ENCODE results near the gene TM7SF2. TPM values are rescaled to one million over a fixed set of nuclear protein-coding genes. Genes with fewer than 3 reads are reported as not detected.

The TM7SF2 gene
- total RNA-seq, 6 experiments from 2014 or later = 25.6 to 112 (median 37.8) TPM

GRCh38 chr11:65156926-65157325 is 45.3 kb downstream of the TM7SF2 start:
- intact Hi-C loops (cut with DNase I) = no loop called here
- WGBS (ENCODE audit: insufficient coverage, low coverage, low lambda C conversion rate, missing lambda C conversion rate) = 93% methylated on average over 2 of the region's 3 CpGs
- Histone ChIP-seq H3K27me3 (no peaks in the 10 kb centered on the region), H3K4me1 (peaks cover 0 to 1% (median under 1%) of the 10 kb centered on the region in 4 donors), H3K36me3 (no peaks in the 10 kb centered on the region), H3K9me3 (no peaks in the 10 kb centered on the region), H3K4me3 (no peak overlapping the region), H3K27ac (no peak overlapping the region)
- no peak for ATAC-seq
- TF ChIP-seq, protein P1, sequence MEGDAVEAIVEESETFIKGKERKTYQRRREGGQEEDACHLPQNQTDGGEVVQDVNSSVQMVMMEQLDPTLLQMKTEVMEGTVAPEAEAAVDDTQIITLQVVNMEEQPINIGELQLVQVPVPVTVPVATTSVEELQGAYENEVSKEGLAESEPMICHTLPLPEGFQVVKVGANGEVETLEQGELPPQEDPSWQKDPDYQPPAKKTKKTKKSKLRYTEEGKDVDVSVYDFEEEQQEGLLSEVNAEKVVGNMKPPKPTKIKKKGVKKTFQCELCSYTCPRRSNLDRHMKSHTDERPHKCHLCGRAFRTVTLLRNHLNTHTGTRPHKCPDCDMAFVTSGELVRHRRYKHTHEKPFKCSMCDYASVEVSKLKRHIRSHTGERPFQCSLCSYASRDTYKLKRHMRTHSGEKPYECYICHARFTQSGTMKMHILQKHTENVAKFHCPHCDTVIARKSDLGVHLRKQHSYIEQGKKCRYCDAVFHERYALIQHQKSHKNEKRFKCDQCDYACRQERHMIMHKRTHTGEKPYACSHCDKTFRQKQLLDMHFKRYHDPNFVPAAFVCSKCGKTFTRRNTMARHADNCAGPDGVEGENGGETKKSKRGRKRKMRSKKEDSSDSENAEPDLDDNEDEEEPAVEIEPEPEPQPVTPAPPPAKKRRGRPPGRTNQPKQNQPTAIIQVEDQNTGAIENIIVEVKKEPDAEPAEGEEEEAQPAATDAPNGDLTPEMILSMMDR (IDR thresholded peaks at IDR 0.05) = no peak
- TF ChIP-seq POLR2A (IDR thresholded peaks at IDR 0.05) = no peak
- DNase-seq = peak in 1 of 3 donors; percentile 13

- no peaks in the 10 kb centered on the region for H3K4me1 ChIP-seq
Measured at GRCh38 chr11:65157336-65157735, 45.7 kb downstream of the TM7SF2 start.

GRCh38 chr11:65159012-65159411 is 47.3 kb downstream of the TM7SF2 start:
- Histone ChIP-seq H3K4me1 (peaks cover 0 to 7% (median 3%) of the 10 kb centered on the region in 4 donors), H3K9me3 (no peaks in the 10 kb centered on the region), H3K4me3 (no peak overlapping the region), H3K27me3 (no peaks in the 10 kb centered on the region), H3K27ac (no peak overlapping the region), H3K36me3 (no peaks in the 10 kb centered on the region)
- 70% methylated on average over 5 of the region's 5 CpGs for WGBS (ENCODE audit: insufficient coverage, low coverage, low lambda C conversion rate, missing lambda C conversion rate)
- ATAC-seq (no peak), DNase-seq (no peak)
- intact Hi-C loops (cut with DNase I) = no loop called here
- TF ChIP-seq POLR2A (IDR thresholded peaks at IDR 0.05) = no peak

More at GRCh38 chr11:65157336-65157735, 45.7 kb downstream of the TM7SF2 start:
- ATAC-seq (no peak), DNase-seq (no peak)
- Histone ChIP-seq H3K9me3 (no peaks in the 10 kb centered on the region), H3K27me3 (no peaks in the 10 kb centered on the region), H3K27ac (no peak overlapping the region), H3K36me3 (no peaks in the 10 kb centered on the region), H3K4me3 (no peak overlapping the region)
- 60% methylated on average over 1 of the region's 3 CpGs for WGBS (ENCODE audit: insufficient coverage, low coverage, low lambda C conversion rate, missing lambda C conversion rate)
- TF ChIP-seq, protein P1 (IDR thresholded peaks at IDR 0.05) = no peak
- TF ChIP-seq POLR2A (IDR thresholded peaks at IDR 0.05) = no peak
- intact Hi-C loops (cut with DNase I) = no loop called here

DNA sequence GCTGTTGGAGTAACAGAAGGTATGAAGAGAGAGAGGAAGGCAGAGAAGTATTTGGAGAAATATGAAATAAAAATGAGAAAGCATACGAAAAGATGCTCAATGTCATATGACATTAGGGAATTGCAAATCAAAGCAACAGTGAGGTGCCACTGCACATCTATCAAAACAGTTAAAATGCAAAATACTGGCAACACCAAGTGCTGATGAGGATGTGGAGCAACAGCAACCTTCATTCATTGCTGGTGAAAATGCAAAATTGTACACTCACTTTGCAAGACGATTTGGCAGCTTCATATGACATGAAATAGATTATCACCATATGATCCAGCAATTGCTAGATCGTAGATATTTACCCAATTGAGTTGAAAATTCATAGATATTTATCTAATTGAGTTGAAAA is 49.0 kb downstream of the TM7SF2 start:
- TF ChIP-seq POLR2A (IDR thresholded peaks at IDR 0.05) = no peak
- TF ChIP-seq, protein P1 (IDR thresholded peaks at IDR 0.05) = no peak
- no peak for ATAC-seq

DNA sequence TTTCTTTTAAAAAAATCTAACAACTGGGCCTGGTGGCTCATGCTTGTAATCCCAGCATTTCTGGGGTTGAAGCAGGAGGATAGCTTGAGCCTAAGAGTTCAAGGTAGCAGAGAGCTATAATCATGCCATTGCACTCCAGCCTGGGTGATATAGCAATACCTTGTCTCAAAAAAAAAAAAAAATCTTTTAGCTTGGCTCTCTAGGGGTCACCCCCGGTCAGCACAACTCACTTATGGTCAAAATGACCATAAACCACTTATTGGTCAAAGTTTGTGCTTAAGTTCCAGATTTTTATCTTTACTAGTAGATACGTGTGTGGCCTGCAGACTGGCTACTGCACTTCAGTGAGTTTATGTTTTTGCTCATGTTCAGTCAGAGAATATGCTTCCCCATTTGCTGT is 52.0 kb downstream of the TM7SF2 start:
- 10% methylated on average over 2 of the region's 2 CpGs for WGBS (ENCODE audit: insufficient coverage, low coverage, low lambda C conversion rate, missing lambda C conversion rate)
- peaks cover 0 to 22% (median 6%) of the 10 kb centered on the region in 4 donors for H3K4me1 ChIP-seq
- ATAC-seq (peak in 1 of 4 donors; percentile 2), DNase-seq (peak in 1 of 3 donors; percentile 19)
- no peaks in the 10 kb centered on the region for H3K36me3 ChIP-seq
- no peak overlapping the region for H3K27ac ChIP-seq
- H3K4me3 ChIP-seq = no peak overlapping the region
- no peaks in the 10 kb centered on the region for H3K9me3 ChIP-seq
- H3K27me3 ChIP-seq = no peaks in the 10 kb centered on the region
- intact Hi-C loops (cut with DNase I) = no loop called here
- no peak for TF ChIP-seq POLR2A (IDR thresholded peaks at IDR 0.05)
- TF ChIP-seq, protein P1 (IDR thresholded peaks at IDR 0.05) = no peak

More for the DNA sequence above, 49.0 kb downstream of the TM7SF2 start:
- 65% methylated on average over 3 of the region's 3 CpGs for WGBS (ENCODE audit: insufficient coverage, low coverage, low lambda C conversion rate, missing lambda C conversion rate)
- intact Hi-C loops (cut with DNase I) = no loop called here
- DNase-seq = no peak
- H3K36me3 ChIP-seq = no peaks in the 10 kb centered on the region
- H3K9me3 ChIP-seq = no peaks in the 10 kb centered on the region
- peaks cover 0 to 17% (median 4%) of the 10 kb centered on the region in 4 donors for H3K4me1 ChIP-seq
- H3K27me3 ChIP-seq = no peaks in the 10 kb centered on the region
- H3K4me3 ChIP-seq = no peak overlapping the region
- H3K27ac ChIP-seq = no peak overlapping the region

Small RNA genes lying within 50 kb of the gene (microRNA-seq; reads per million reads assigned to microRNA genes)
- 0 to 0.58 reads per million in 2 donors for gene MIR6751

Small RNA genes lying within 50 kb of the gene (small RNA-seq; reads per million reads assigned to genes)
- gene HIGD1AP10 = 0 reads per million in 2 experiments
- 0 reads per million in 2 experiments for gene PDCL2P2
- gene RNU2-23P = 0.39 reads per million in 2 experiments

Other genes with a start within 250 kb of the TM7SF2 start
- 10 to 100 TPM; 18.8 to 36.1 (median 26.3) TPM for gene EHD1, start 233.3 kb upstream of the TM7SF2 start, total RNA-seq
- 10 to 100 TPM; 26.4 to 42.9 (median 32.2) TPM for gene ATG2A, start 194.7 kb upstream of the TM7SF2 start, total RNA-seq
- 10 to 100 TPM in 1 of 6 experiments, 1 to 10 TPM in 5; 6.8 to 12.6 (median 8.9) TPM for gene PPP2R5B, start 187.2 kb upstream of the TM7SF2 start, total RNA-seq
- gene GPHA2, start 176.0 kb upstream of the TM7SF2 start, total RNA-seq = under 1 TPM in 1 of 6 experiments, not detected in 5; 0.46 TPM
- under 1 TPM in 2 of 6 experiments, not detected in 4; 0.33 to 0.86 TPM for gene MAJIN, start 139.8 kb upstream of the TM7SF2 start, total RNA-seq
- 1 to 10 TPM; 1.9 to 2.5 (median 2.3) TPM for gene BATF2, start 114.9 kb upstream of the TM7SF2 start, total RNA-seq
- 10 to 100 TPM in 3 of 6 experiments, 1 to 10 TPM in 3; 7.3 to 26.2 (median 10.0) TPM for gene ARL2, start 97.7 kb upstream of the TM7SF2 start, total RNA-seq
- gene SNX15, start 84.4 kb upstream of the TM7SF2 start, total RNA-seq = 10 to 100 TPM in 1 of 6 experiments, 1 to 10 TPM in 5; 6.4 to 10.3 (median 8.7) TPM
- gene SAC3D1, start 70.7 kb upstream of the TM7SF2 start, total RNA-seq = 10 to 100 TPM in 2 of 6 experiments, 1 to 10 TPM in 4; 4.2 to 13.8 (median 5.8) TPM
- 1 to 10 TPM in 5 of 6 experiments, under 1 TPM in 1; 0.83 to 3.5 (median 1.4) TPM for gene NAALADL1, start 53.3 kb upstream of the TM7SF2 start, total RNA-seq
- 1 to 10 TPM in 3 of 6 experiments, under 1 TPM in 3; 0.31 to 2.3 (median 1.0) TPM for gene CDCA5, start 27.8 kb upstream of the TM7SF2 start, total RNA-seq
- 10 to 100 TPM; 15.4 to 22.4 (median 18.0) TPM for gene ZFPL1, start 27.6 kb upstream of the TM7SF2 start, total RNA-seq
- gene VPS51, start 15.7 kb upstream of the TM7SF2 start, total RNA-seq = 100 to 1,000 TPM in 2 of 6 experiments, 10 to 100 TPM in 4; 41.5 to 170 (median 50.2) TPM
- gene ZNHIT2, start 5.8 kb downstream of the TM7SF2 start, total RNA-seq = 10 to 100 TPM in 2 of 6 experiments, 1 to 10 TPM in 4; 4.9 to 15.7 (median 6.2) TPM
- gene FAU, start 10.3 kb downstream of the TM7SF2 start, total RNA-seq = 100 to 1,000 TPM; 287 to 472 (median 343) TPM
- 10 to 100 TPM; 26.3 to 51.7 (median 28.4) TPM for gene MRPL49, start 10.4 kb downstream of the TM7SF2 start, total RNA-seq
- 100 to 1,000 TPM in 4 of 6 experiments, 10 to 100 TPM in 2; 73.0 to 120 (median 109) TPM for gene SYVN1, start 22.6 kb downstream of the TM7SF2 start, total RNA-seq
- 1 to 10 TPM in 2 of 6 experiments, under 1 TPM in 2, not detected in 2; 0.49 to 1.8 (median 0.87) TPM for gene SPDYC, start 58.4 kb downstream of the TM7SF2 start, total RNA-seq
- 100 to 1,000 TPM in 1 of 6 experiments, 10 to 100 TPM in 5; 55.7 to 124 (median 83.1) TPM for gene CAPN1, start 70.1 kb downstream of the TM7SF2 start, total RNA-seq
- 1 to 10 TPM; 1.8 to 8.4 (median 3.5) TPM for gene POLA2, start 150.1 kb downstream of the TM7SF2 start, total RNA-seq
- gene CDC42EP2, start 203.0 kb downstream of the TM7SF2 start, total RNA-seq = 1 to 10 TPM in 4 of 6 experiments, under 1 TPM in 2; 0.55 to 3.4 (median 2.3) TPM
- 10 to 100 TPM; 11.1 to 21.7 (median 19.4) TPM for gene DPF2, start 222.0 kb downstream of the TM7SF2 start, total RNA-seq
- under 1 TPM in 3 of 6 experiments, not detected in 3; 0.10 to 0.28 (median 0.20) TPM for gene TIGD3, start 242.9 kb downstream of the TM7SF2 start, total RNA-seq

Data from right lobe of liver (tissue), 6 donors.